GDM1 (cell line): ENCODE results near the gene TPX2.

Experiments
- DNase-seq: peaks from one replicate; lab custom pipeline; 2025; lab: John Stamatoyannopoulos, UW

TPX2 gene

DNA sequence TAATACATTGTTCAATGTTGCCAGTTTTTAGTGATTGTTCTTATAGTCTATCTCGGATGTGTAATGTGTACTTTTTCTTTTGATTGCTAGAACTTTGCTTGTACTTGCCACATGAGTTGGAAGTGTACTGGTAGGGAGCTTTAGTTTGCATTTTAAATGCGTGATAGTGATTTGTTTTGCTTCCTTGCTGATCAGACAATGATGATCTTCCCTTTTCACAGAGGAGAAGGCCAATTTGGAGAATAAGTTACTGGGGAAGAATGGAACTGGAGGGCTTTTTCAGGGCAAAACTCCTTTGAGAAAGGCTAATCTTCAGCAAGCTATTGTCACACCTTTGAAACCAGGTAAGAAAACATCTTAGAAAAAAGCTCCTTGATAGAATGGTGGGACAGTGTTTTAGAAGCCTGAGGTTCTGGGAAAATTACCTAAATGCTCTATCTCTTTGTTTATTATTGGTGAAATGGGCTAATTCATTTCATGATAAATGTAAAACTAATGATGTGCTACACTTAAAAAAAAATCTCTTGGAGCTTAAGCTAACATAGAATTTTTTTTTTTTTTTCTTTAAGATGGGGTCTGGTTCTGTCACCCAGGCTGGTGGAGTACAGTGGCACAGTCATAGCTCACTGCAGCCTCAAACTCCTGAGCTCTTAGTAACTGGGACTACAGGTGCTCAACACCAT lies 20.9 kb downstream of the TPX2 start:
- no peak for DNase-seq

DNA sequence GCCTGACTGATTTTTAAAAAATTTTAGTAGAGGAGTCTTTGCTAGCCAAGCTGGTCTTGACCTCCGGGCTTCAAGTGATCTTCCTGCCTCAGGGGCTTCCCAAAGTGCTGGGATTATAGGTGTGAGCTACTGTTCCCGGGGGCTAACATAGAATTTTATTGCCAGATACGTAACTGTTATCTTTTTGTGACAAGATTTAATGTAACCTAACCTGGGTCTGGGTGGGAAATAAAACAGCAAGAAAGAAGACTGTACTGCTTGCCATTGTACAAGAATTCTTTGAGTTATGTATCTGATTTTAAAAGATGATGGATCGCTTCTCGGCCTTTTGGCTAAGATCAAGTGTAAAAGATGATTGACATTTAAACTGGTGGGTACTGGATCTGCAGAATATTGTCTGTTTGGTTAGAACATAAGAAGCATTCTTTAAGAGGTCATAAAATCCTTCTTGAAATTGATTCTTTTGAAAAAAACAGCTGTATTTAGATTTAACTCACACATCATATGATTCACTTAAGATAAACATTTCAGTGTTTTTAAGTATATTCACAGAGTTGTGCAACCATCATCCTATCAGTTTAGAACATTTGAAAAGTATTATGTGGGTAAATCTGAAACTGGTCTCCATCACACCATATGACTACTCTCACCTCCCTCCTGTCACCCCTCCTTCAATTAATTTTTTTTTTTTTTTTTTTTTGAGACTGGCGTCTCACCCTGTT lies 21.6 kb downstream of the TPX2 start:
- DNase-seq = no peak

DNA sequence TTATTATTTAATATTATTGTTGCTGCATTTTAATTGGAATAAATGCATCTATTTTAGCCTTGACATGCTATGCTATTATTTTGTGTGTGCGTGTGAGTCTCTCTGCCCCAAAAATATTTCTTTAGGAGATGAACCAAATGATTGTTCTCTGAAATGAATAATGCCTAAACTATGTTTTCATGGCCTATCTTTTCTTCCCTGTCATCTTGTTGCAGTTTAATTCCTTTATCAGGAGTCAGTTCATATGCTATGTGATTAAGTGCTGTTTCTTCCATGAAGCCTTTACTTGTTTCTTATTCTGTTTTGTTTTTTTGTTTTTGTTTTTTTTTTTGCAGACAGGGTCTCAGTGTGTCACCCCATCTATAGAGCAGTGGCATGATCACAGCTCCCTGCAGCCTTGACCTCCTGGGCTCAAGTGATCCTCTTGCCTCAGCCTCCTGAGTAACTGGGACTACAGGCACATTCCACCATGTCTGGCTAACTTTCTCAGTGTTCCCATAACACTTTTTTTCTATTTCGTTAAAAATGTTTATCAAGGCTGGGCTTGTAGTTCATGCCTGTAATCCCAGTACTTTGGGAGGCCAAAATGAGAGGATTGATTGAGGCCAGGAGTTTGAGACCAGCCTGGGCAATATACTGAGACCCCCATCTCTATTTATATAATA lies 25.7 kb downstream of the TPX2 start:
- DNase-seq = no peak

DNA sequence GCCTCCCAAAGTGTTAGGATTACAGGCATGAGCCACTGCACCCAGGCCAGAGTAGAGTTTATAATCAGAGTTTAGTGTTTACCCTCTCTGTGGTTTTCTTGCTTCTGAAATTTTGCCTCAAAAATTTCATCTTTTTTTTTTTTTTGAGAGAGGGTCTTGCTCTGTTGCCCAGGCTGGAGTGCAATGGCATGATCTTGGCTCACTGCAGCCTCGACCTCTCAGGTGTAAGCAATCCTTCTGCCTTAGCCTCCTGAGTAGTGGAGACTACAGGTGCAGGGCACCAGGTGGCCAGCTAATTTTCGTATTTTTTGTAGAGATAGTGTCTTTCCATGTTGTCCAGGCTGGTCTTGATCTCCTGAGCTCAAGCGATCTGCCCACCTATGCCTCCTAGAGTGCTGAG lies 28.7 kb downstream of the TPX2 start:
- DNase-seq = no peak

DNA sequence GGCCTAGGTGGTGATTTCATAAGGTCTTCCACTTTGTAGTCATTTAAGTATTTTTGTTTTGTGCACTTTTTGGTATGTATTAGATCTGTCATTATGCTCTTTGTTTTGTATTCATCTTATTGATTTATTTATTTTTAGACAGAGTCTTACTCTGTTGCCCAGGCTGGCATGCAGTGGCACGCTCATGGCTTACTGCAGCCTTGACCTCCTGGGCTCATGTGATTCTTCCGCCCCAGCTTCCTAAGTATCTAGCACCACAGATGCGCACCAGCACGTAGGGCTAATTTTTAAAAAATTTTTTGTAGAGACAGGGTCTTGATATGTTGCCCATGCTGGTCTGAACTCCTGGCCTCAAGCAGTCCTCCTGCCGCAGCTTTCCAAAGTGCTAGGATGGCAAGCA lies 30.6 kb downstream of the TPX2 start:
- no peak for DNase-seq

DNA sequence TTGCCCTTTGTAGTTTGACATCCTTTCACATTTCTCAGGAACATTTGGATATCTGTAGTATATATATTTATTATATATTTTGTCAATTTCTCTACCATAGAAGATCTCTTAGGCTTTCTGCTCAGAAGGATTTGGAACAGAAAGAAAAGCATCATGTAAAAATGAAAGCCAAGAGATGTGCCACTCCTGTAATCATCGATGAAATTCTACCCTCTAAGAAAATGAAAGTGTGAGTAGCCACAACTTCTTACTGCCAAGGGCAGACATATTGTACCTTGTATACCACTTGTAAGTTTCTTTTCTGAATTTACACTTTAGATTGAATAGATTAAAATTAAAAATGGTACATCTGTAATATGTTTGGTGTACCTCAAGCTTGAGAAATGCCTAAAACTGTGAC lies 31.2 kb downstream of the TPX2 start:
- no peak for DNase-seq

DNA sequence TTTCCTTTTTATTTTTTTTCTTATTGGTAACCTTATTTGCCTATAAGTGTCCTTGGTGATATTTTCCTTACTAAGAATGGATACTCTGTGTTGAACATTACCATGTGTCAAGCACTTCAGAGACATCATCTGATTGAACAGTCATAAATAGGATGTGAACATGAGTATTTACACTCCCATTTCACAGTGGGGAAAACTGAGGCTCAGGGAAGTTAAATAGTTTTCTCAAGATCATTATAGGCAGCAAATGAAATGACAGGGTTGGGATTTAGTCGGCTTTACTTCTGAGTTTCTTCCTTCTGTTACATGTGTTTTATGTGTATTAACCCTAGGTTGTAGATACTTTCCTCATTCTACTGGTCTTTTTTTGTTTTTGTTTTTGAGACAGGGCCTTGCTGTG lies 35.3 kb downstream of the TPX2 start:
- DNase-seq = no peak

DNA sequence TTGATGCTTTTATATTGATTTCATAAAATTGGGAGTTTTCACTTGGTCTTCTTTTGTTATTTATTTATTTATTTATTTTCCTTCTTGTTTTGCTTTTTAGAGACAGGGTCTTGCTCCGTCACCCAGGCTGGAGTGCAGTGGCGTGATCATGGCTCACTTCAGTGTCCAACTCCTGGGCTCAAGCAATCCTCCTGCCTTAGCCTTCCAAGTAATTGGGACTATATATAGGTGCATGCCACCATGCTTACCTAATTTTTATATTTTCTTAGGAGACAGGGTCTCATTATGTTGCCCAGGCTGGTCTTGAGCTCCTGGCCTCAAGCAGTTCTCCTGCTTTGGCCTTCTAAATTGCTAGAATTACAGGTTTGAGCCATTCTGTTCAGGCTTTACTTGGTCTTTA lies 41.7 kb downstream of the TPX2 start:
- no peak for DNase-seq

DNA sequence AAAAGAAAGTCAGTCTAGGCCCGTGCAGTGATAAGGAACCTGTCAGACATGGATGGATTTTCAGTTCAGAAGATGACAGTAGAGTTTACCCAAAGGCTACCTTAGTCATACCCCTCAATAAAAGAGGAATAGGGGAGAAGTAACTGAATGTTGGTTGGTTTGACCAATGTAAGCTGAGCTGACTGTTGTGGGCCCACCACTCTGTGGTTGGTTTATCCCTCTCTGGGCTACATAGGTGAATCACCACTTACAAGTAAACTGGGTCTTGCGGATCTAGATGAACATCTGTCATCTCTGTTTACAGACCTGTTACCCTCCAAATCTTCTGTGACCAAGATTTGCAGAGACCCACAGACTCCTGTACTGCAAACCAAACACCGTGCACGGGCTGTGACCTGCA lies 42.9 kb downstream of the TPX2 start:
- DNase-seq = no peak

DNA sequence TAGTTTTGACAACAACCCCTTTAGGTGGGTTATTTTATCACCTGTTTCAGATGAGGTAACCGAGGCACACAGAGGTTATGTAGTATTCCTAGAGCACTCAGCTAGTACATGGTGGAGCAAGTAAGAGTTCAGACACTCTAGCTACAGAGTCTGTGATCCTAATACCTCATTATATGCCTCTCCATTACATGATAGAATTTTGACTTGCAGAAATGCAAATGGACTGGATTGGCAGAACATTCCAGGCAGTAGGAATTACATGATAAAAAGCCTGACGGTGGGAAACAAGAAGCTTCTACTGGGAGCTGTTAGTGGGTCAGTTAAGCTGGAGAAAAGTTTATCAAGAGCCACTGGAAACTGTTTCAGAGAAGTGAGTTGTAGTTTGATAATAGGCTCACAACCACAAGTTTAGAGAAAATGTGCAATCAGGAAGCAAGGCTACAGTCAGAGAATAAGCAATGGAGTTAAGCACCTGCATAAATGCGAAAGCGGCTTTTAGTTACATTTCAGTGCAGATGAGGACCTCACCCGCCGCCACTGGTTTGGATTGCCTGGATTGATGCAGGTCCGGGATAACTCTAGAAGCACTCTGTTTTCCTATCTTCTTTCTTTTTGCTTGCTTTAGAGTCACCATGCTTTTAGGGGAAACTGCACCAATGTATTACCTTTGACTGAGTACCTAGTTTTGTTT lies 45.4 kb downstream of the TPX2 start:
- no peak for DNase-seq

DNA sequence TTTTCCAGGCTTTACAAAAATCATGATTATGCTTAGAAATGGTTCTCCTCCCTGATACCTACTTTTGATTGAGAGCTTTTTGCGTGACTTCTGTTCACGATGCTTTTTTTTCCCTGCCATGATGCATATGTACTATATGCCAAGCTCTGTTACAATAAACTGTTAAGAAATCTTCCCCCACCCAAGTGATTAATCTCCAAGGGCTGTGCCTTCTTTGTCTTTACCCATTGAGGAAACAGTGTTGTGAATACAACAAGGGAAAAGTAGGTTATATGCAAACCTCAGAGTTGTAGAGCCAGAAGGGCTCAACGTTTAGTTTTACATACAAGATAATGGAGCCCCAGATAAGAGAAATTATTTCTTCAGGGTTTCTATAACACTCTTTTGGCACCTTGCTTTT lies 46.0 kb downstream of the TPX2 start:
- DNase-seq = no peak

DNA sequence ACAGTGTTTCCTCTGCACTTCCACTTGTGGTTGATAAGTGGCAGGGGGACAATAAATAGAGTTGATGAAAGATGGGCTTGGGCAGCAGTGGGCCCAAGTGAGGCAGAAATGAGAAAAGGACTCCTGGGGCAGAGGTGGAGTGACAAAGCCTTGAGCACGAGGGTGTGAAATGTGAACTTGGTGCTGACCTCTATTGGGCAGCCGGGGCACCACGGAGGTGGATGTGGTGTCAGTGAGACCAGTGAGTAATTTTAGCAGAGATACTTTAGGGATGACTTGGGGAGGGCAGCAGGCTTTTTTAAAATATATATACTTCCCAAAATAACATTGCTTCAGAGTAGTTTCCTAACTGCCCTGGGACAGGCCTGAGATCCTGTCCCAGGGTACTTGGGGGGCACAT lies 49.5 kb downstream of the TPX2 start:
- no peak for DNase-seq

DNA sequence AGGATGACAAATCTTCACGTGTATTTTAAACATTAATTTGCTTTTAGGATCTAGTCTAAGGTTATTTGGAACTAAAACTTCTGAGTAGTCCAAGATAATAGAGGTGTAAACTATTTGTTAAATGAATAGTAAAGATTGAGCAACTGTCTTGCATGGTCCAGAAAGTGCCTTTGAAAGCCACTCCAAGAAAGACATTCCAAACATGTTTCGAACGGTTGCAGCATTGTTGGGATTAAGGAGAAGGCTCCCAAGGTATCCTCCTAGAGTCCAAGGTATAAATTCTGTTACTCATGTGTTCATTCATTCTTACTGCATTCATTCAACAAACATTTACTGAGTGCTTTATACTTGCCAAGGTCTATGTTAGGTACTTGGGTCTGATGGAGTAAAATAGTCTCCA lies 51.3 kb downstream of the TPX2 start:
- DNase-seq = no peak

DNA sequence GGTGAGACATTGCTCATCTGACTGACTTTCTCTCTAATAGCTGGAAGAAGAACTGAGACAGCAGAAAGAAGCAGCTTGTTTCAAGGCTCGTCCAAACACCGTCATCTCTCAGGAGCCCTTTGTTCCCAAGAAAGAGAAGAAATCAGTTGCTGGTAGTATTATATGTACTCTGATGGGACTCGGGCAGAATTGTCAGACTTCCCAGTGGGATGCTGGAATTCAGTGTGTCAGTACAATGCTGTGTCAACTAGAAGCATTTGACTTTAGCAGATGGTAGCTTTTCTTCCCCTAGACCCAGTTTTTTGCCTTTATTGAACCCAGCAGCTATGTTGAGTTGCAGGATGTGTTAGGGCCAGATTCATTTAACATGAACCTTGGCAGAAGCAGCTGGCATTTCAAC lies 58.3 kb downstream of the TPX2 start:
- DNase-seq = no peak

DNA sequence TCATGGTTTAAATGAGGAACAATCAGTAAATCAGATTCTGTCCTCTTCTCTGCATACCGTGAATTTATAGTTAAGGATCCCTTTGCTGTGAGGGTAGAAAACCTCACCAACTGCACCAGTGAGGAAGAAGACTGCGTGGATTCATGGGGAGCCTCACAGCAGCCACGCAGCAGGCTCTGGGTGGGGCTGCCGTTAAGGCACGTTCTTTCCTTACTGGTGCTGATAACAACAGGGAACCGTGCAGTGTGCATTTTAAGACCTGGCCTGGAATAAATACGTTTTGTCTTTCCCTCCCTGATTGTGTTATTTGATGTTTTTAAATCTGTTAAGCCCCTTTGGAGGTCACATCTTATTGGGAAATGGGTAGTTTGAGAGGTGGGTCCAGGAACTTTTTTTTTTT lies 62.4 kb downstream of the TPX2 start:
- DNase-seq = no peak

DNA sequence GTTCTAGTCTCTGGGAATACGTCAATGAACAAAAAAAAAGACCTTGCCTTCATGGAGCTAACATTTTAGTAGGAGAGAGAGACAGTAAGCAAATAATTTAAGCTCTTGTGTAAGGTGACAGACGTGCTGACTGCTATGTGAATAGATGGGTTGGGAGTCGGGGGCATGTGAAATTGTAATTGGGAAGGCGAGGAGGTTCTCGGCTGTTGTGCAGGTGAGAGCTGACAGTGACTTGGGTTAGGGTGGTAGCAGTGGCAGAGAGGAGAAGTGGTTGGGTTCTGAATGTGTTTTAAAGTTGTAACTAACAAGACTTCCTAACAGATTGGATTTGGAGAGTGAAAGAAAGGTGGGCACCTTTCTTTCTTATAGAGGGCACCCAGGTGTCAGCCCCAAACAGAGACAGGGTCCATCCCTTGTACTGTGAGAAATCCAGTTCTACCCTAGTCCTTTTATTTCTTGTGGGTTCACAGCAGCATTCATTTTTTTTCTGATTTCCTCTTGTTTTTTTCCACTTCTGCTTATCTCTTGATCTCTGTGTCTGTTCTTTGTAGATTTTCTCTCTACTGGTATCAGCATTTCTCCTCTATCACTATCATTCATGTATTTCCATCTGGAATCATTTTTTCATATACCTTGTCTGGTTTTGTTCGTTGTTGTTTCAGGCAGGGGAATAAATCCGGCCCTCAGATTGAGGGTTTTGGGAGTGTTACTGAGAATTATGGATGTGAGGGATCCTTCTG lies 64.6 kb downstream of the TPX2 start:
- DNase-seq = no peak

DNA sequence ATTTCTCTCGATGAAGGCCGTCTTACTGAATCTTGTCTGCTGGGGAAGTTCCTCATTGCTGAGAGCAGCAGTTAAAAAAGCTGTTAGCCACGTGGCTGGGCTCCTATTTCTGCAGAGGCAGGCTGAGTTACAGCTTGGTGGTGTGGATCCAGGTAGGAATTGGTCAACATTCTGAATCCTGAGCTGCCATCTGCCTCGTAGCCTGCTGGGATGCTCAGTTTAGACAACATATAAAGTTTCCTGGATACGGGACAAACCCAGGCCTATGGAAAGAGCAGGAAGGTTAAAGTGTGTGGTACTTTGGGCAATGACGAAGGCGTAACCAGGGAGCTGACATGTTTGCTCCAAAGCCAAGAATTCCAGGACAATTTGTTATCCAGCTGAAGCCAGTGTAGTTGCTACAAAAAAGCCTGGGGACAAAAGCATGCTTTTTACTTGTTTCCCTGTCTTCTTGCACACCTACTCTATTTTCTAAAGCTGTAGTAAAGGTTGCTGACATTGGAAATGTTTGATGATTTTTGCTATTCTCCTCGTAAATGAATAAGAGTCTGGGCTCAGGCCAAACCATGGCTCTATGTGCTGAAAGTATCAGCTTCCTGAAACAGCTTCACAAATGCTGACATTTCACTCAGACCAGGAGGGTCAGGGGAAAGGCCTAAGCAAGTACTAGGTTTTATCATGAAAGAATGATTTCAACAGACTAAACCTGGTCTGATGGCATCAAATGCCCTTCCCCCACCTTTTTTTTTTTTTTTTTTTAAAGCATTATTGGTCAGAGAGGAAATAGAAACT lies 67.7 kb downstream of the TPX2 start:
- peak; percentile 42 for DNase-seq

DNA sequence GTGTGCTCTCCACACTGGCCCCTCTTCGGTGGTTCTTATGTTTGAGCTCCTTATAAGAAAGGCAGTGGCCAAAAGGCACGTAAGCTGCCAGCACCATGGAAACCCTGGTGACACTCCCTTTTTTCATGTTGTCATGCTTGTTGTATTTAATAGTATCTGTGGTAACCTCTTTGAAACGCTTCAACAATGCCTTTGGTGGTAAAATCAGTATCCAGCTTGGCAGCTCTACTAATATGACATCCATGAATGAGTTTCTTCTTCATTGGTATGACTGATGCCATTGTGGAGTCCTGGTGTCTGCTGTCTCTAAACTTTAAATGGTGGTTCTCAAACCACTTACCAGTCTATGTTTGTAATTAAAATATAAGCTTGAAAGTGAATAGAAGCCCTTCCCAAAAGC lies 69.4 kb downstream of the TPX2 start:
- DNase-seq = no peak

DNA sequence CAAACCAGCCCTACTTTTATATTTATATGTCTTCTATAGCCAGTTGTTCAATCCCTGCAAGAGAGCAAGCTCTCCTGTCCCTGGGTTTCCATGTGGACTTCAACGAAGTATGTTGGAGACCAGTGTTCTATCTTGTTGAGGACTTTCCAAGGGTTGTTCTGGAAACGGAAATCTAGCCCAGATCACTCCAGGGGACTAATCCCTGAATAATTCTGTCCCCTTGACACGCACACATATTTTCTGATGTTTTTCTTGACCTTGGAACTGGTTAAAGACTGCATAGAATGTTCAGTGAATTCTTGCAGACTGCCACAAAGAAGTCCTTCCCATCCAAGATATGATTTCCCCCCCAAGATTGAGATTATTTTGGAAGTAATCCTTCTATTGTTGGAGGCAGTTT lies 70.6 kb downstream of the TPX2 start:
- no peak for DNase-seq

DNA sequence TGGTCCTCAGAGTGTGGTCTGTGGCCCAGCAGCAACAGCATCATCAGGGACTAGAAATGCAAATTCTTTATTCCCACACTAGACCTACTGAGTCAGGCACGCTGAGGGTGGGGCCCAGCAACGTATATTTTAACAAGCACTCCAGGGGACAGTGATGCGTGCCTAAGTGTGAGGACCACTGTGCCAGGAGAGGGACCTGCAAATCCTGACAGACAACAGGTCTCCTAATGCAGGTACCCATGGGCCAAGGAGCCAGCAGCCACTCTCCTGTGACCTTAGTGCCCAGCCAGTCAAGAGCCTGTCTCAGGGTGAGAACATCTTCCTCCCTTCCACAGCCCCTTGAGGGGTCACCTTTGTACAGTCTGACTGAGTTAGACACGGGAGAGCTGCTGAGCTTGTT lies 72.1 kb downstream of the TPX2 start:
- DNase-seq = no peak
